ENCODE measurements around the gene C12orf76. TPM values are rescaled to one million over a fixed set of nuclear protein-coding genes. Genes with fewer than 3 reads are reported as not detected.
"Not testable (repeated sequence)": the region's sequence is repeated elsewhere in the genome, so short reads cannot be mapped to it uniquely, and the experiment has no call there.

The C12orf76 gene
- polyA plus RNA-seq, 1 donor from 2014 or later: 227 TPM

GRCh38 chr12:110012137-110012536 lies 36.2 kb downstream of the C12orf76 start:
- TF ChIP-seq TAF1 (IDR thresholded peaks at IDR 0.05; ENCODE audit: low read depth): no peak
- no peak for TF ChIP-seq RAD21 (conservative IDR thresholded peaks at IDR 0.05)
- no peak for TF ChIP-seq SMC3 (conservative IDR thresholded peaks at IDR 0.05; ENCODE audit: poor library complexity)
- no peaks in the 10 kb centered on the region for H4K20me1 ChIP-seq (ENCODE audit: insufficient read depth)
- H3F3A ChIP-seq (ENCODE audit: insufficient read depth, low read length, poor library complexity, severe bottlenecking): no peaks in the 10 kb centered on the region
- H3K9me3 ChIP-seq (ENCODE audit: low read length): no peaks in the 10 kb centered on the region
- no peak overlapping the region for H3K4me2 ChIP-seq (ENCODE audit: low read length)
- no peaks in the 10 kb centered on the region for H3K79me2 ChIP-seq (replicated peaks; ENCODE audit: insufficient read depth, low read length)
- no peak overlapping the region for H3K9ac ChIP-seq (ENCODE audit: low read length)
- H3K27ac ChIP-seq (ENCODE audit: low read length): no peak overlapping the region
- H3K27me3 ChIP-seq (ENCODE audit: insufficient read depth, low read depth, low read length): no peaks in the 10 kb centered on the region
- H3K4me3 ChIP-seq (ENCODE audit: low read length): no peak overlapping the region
- no peaks in the 10 kb centered on the region for H3K9me2 ChIP-seq (ENCODE audit: insufficient read depth, low read length)
- H3K36me3 ChIP-seq (ENCODE audit: insufficient read depth, low read length): peaks cover 4% of the 10 kb centered on the region
- H2AFZ ChIP-seq (ENCODE audit: low read depth, low read length): no peak overlapping the region

- H3K36me3 ChIP-seq (ENCODE audit: insufficient read depth, low read length): peaks cover under 1% of the 10 kb centered on the region
- H3K9ac ChIP-seq (ENCODE audit: low read length): no peak overlapping the region
- no peak overlapping the region for H2AFZ ChIP-seq (ENCODE audit: low read depth, low read length)
- H3K27me3 ChIP-seq (ENCODE audit: insufficient read depth, low read depth, low read length): no peaks in the 10 kb centered on the region
- no peaks in the 10 kb centered on the region for H3K9me2 ChIP-seq (ENCODE audit: insufficient read depth, low read length)
- H3K4me2 ChIP-seq (ENCODE audit: low read length): no peak overlapping the region
- H3F3A ChIP-seq (ENCODE audit: insufficient read depth, low read length, poor library complexity, severe bottlenecking): no peaks in the 10 kb centered on the region
- H3K9me3 ChIP-seq (ENCODE audit: low read length): no peaks in the 10 kb centered on the region
- no peaks in the 10 kb centered on the region for H3K79me2 ChIP-seq (replicated peaks; ENCODE audit: insufficient read depth, low read length)
- no peak overlapping the region for H3K27ac ChIP-seq (ENCODE audit: low read length)
- H4K20me1 ChIP-seq (ENCODE audit: insufficient read depth): no peaks in the 10 kb centered on the region
- TF ChIP-seq CTCF (IDR thresholded peaks at IDR 0.05; ENCODE audit: poor library complexity, severe bottlenecking) (no peak), REST (IDR thresholded peaks at IDR 0.05; ENCODE audit: borderline replicate concordance) (no peak), POLR2AphosphoS5 (IDR thresholded peaks at IDR 0.05) (no peak), EZH2 (IDR thresholded peaks at IDR 0.05; ENCODE audit: borderline replicate concordance, insufficient read depth, low read length, poor library complexity, severe bottlenecking) (no peak), RAD21 (conservative IDR thresholded peaks at IDR 0.05) (no peak)
- no peak overlapping the region for H3K4me3 ChIP-seq (ENCODE audit: low read length)
These were observed 37.2 kb downstream of the C12orf76 start for GRCh38 chr12:110010853-110011723.

GRCh38 chr12:110008681-110009398 lies 39.5 kb downstream of the C12orf76 start:
- not testable (repeated sequence) for H3K9me2 ChIP-seq (ENCODE audit: insufficient read depth, low read length); H3F3A ChIP-seq (ENCODE audit: insufficient read depth, low read length, poor library complexity, severe bottlenecking); H3K36me3 ChIP-seq (ENCODE audit: insufficient read depth, low read length); H3K27me3 ChIP-seq (ENCODE audit: insufficient read depth, low read depth, low read length); H3K9me3 ChIP-seq (ENCODE audit: low read length); H3K4me3 ChIP-seq (ENCODE audit: low read length); H3K27ac ChIP-seq (ENCODE audit: low read length); H4K20me1 ChIP-seq (ENCODE audit: insufficient read depth); H3K79me2 ChIP-seq (replicated peaks; ENCODE audit: insufficient read depth, low read length); H3K9ac ChIP-seq (ENCODE audit: low read length); H2AFZ ChIP-seq (ENCODE audit: low read depth, low read length); H3K4me2 ChIP-seq (ENCODE audit: low read length)

Measured in neural cell (in vitro differentiated cells).